GM23338 (cell line): ENCODE data around the gene RCAN1. TPM values are rescaled to one million over a fixed set of nuclear protein-coding genes. Genes with fewer than 3 reads are reported as not detected.

ENCODE experiments used
- ATAC-seq: fragments of 200-7000 bp; cut with Tn5 transposase; 3 replicates; pipeline ENCODE4 v1.9.1; 2020
- DNase-seq: peaks from one replicate; pipeline ENCODE4 v3.0.0-alpha.2; 2015; ENCODE audit warnings: low spot score
- H2AFZ ChIP-seq: fragments of 200-600 bp; sonication (generic); 2 replicates; pipeline ENCODE4 v1.8.0; 2016; ENCODE audit warnings: antibody characterized with exemption, mild to moderate bottlenecking, moderate library complexity
- H3F3A ChIP-seq: fragments of 200-600 bp; sonication (generic); replicated peaks from 2 replicates; pipeline ENCODE4 v1.8.0; 2017; ENCODE audit warnings: antibody characterized with exemption, mixed run types, low read depth
- H3K27ac ChIP-seq: fragments of 200-600 bp; sonication (generic); 2 replicates; pipeline ENCODE4 v1.6.1; 2016; ENCODE audit warnings: low read depth
- H3K27me3 ChIP-seq: fragments of 200-600 bp; sonication (generic); 2 replicates; pipeline ENCODE4 v1.8.0; 2016; ENCODE audit warnings: mild to moderate bottlenecking, mixed run types, moderate library complexity; ENCODE audit not compliant: insufficient read depth
- H3K36me3 ChIP-seq: fragments of 200-600 bp; sonication (generic); 2 replicates; pipeline ENCODE4 v1.8.0; 2016; ENCODE audit warnings: mild to moderate bottlenecking; ENCODE audit not compliant: insufficient read depth
- H3K4me1 ChIP-seq: fragments of 200-600 bp; sonication (generic); 2 replicates; pipeline ENCODE4 v1.8.0; 2016; ENCODE audit warnings: mild to moderate bottlenecking, moderate library complexity; ENCODE audit not compliant: insufficient read depth
- H3K4me2 ChIP-seq: fragments of 200-600 bp; sonication (generic); 2 replicates; pipeline ENCODE4 v1.7.1; 2017; ENCODE audit warnings: mixed run types
- H3K4me3 ChIP-seq: fragments of 200-600 bp; sonication (generic); 2 replicates; pipeline ENCODE4 v1.6.1; 2016; ENCODE audit warnings: mixed run types
- H3K79me2 ChIP-seq: fragments of 200-600 bp; sonication (generic); replicated peaks from 2 replicates; pipeline ENCODE4 v1.8.0; 2017; ENCODE audit warnings: mild to moderate bottlenecking; ENCODE audit not compliant: insufficient read depth
- H3K9me2 ChIP-seq: fragments of 200-600 bp; sonication (generic); 2 replicates; pipeline ENCODE4 v1.8.0; 2017; ENCODE audit not compliant: insufficient read depth
- H4K20me1 ChIP-seq: fragments of 200-600 bp; sonication (generic); replicated peaks from 2 replicates; pipeline ENCODE4 v1.8.0; 2017; ENCODE audit warnings: mild to moderate bottlenecking; ENCODE audit not compliant: insufficient read depth
- H3K27ac Mint-ChIP-seq: 2 replicates; pipeline ENCODE4 v1.8.0; 2020; ENCODE audit warnings: inconsistent platforms, mild to moderate bottlenecking, moderate library complexity, mixed read lengths
- H3K27me3 Mint-ChIP-seq: 3 replicates; pipeline ENCODE4 v1.8.0; 2022; ENCODE audit warnings: low read depth, mild to moderate bottlenecking, moderate library complexity, mixed read lengths, inconsistent platforms; ENCODE audit not compliant: insufficient read depth, poor library complexity
- H3K36me3 Mint-ChIP-seq: 3 replicates; pipeline ENCODE4 v1.8.0; 2021; ENCODE audit warnings: low read depth, mild to moderate bottlenecking, inconsistent platforms, moderate library complexity, mixed read lengths
- H3K4me1 Mint-ChIP-seq: 3 replicates; pipeline ENCODE4 v1.8.0; 2020; ENCODE audit warnings: mild to moderate bottlenecking, inconsistent platforms, mixed read lengths
- H3K4me3 Mint-ChIP-seq: 3 replicates; pipeline ENCODE4 v1.8.0; 2021; ENCODE audit warnings: moderate library complexity, mild to moderate bottlenecking, inconsistent platforms, mixed read lengths
- H3K9me3 Mint-ChIP-seq: 3 replicates; pipeline ENCODE4 v1.8.0; 2020; ENCODE audit warnings: moderate library complexity, mild to moderate bottlenecking, inconsistent platforms, mixed read lengths
- CREB1 ChIP-seq: fragments of 250-450 bp; sonication (Bioruptor Pico); IDR thresholded peaks from 2 replicates; pipeline ENCODE4 v1.5.0; 2020; ENCODE audit warnings: low read depth, mild to moderate bottlenecking, moderate library complexity
- EZH2 ChIP-seq: fragments of 200-600 bp; sonication (generic); IDR thresholded peaks from one replicate; pipeline ENCODE4 v1.8.0; 2017; ENCODE audit warnings: antibody characterized with exemption, mild to moderate bottlenecking, low read depth; ENCODE audit not compliant: unreplicated experiment
- EZH2phosphoT487 ChIP-seq: fragments of 200-600 bp; sonication (generic); IDR thresholded peaks from one replicate; pipeline ENCODE4 v1.8.1; 2018; ENCODE audit warnings: antibody characterized with exemption; ENCODE audit not compliant: unreplicated experiment
- JUNB ChIP-seq: IDR thresholded peaks from one replicate; pipeline ENCODE4 v1.6.1; 2016; ENCODE audit warnings: antibody characterized with exemption; ENCODE audit not compliant: unreplicated experiment
- ZNF462 ChIP-seq: fragments of 250-450 bp; sonication (Bioruptor Pico); IDR thresholded peaks from 2 replicates; pipeline ENCODE4 v1.5.0; 2020; ENCODE audit warnings: mild to moderate bottlenecking, moderate library complexity
- polyA plus RNA-seq: library from polyadenylated mRNA; unstranded; fragments of >200 nt; fragmentation: Nextera tagmentation; extraction: Ambion mirVana; gene quantifications from 2 replicates; pipeline ENCODE4 v1.2.1, GENCODE V29; 2016
- total RNA-seq: library from RNA; depleted of rRNA; stranded (reverse); fragments of >200 nt; shearing (Covaris generic); gene quantifications from 2 replicates; pipeline ENCODE4 v1.2.3, GENCODE V29; 2014

The RCAN1 gene
- total and polyA plus RNA-seq, 2 experiments from 2014 or later = 3.7 to 5.2 TPM

- no peak for TF ChIP-seq ZNF462 (CRISPR knock-in tag)
- no peak for TF ChIP-seq EZH2phosphoT487
- no peak for TF ChIP-seq EZH2
- TF ChIP-seq CREB1 (CRISPR knock-in tag) = no peak
- no peak for TF ChIP-seq JUNB
Measured at GRCh38 chr21:34602061-34602460, 12.9 kb downstream of the RCAN1 start (continued).

GRCh38 chr21:34599534-34600101, 15.3 kb downstream of the RCAN1 start:
- no peak; the same call in 2 of the 3 replicates for ATAC-seq
- Histone ChIP-seq H3K4me2 (0 out of 2 replicates have a peak overlapping the region, but pooled peaks have one; percentile 23), H2AFZ (no peak overlapping the region), H4K20me1 (peaks cover 4% of the 10 kb centered on the region; the same call in 1 of the 2 replicates), H3K27ac (no peak overlapping the region), H3K36me3 (no peaks in the 10 kb centered on the region), H3F3A (no peaks in the 10 kb centered on the region), H3K9me2 (no peaks in the 10 kb centered on the region), H3K4me1 (peaks cover 12% of the 10 kb centered on the region), H3K4me3 (no peak overlapping the region), H3K27me3 (no peaks in the 10 kb centered on the region), H3K79me2 (no peaks in the 10 kb centered on the region)
- Mint-ChIP-seq H3K36me3 (no peaks in the 10 kb centered on the region), H3K4me1 (peaks cover 19% of the 10 kb centered on the region; the same call in 2 of the 3 replicates), H3K9me3 (no peaks in the 10 kb centered on the region), H3K27me3 (peaks cover 8% of the 10 kb centered on the region), H3K27ac (no peak overlapping the region), H3K4me3 (no peak overlapping the region)
- DNase-seq = no peak
- no peak for TF ChIP-seq EZH2phosphoT487
